Embryonic facial prominence (tissue), 1 donor: ENCODE data around the gene PRUNE2.

Experiments used
- DNase-seq: peaks from one replicate; pipeline ENCODE4 v3.0.0-alpha.2; 2016; ENCODE audit errors: extremely low spot score

Gene PRUNE2

GRCh38 chr9:76571743-76572146 lies 334.2 kb downstream of the PRUNE2 start:
- DNase-seq = no peak

GRCh38 chr9:76571288-76571687 lies 334.6 kb downstream of the PRUNE2 start:
- DNase-seq = no peak

GRCh38 chr9:76570826-76571225 lies 335.1 kb downstream of the PRUNE2 start:
- no peak for DNase-seq

- no peak for DNase-seq
Measured at GRCh38 chr9:76567086-76567485, 338.8 kb downstream of the PRUNE2 start.

- no peak for DNase-seq
Measured at GRCh38 chr9:76564297-76564696, 341.6 kb downstream of the PRUNE2 start.

GRCh38 chr9:76562511-76562911 lies 343.4 kb downstream of the PRUNE2 start:
- no peak for DNase-seq

- no peak for DNase-seq
Measured at GRCh38 chr9:76561900-76562299, 344.0 kb downstream of the PRUNE2 start.
